ENCODE measurements around the gene SPECC1. TPM values are rescaled to one million over a fixed set of nuclear protein-coding genes. Genes with fewer than 3 reads are reported as not detected.

SPECC1 gene
- total and polyA plus RNA-seq, 9 of the 15 experiments (the other 6 are each of a cell fraction or from before 2014, with no cell fraction given) = 2.4 to 19.6 (median 14.7) TPM

DNA sequence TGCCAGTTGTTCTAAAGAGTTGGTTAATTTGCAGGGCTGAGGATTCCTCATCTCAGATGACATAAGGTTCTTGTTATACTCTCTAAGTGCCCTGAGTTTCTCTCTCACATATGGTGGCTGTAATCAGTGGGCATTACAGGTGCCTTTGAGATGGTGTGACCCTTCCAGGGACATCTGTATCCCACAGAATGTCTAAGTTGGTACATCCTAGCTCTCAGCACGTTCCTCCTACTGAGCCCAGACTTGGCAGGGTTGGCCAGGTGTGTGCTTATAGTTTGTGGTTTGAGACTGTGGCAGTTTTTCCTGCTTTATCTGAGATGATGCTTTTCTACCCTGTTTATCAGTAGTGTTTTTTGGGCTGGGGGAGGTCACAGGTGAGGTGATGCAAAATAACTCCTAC lies 36.3 kb downstream of the SPECC1 start (continued):
- TF ChIP-seq ZBTB7A (IDR thresholded peaks at IDR 0.05; ENCODE audit: borderline replicate concordance, control insufficient read depth, low read depth, low read length) = no peak
- no peak for TF ChIP-seq ADNP (tag; IDR thresholded peaks at IDR 0.05)
- TF ChIP-seq JUN (IDR thresholded peaks at IDR 0.05; ENCODE audit: borderline replicate concordance, low read depth, low read length) = no peak
- TF ChIP-seq JUN (CRISPR knock-in tag; IDR thresholded peaks at IDR 0.05; ENCODE audit: borderline replicate concordance) = no peak

GRCh38 chr17:20046629-20047028 lies 37.5 kb downstream of the SPECC1 start:
- intact Hi-C loops (cut with micrococcal nuclease) = no loop called here
- Histone ChIP-seq H3K9me1 (ENCODE audit: control insufficient read depth, insufficient read depth, low read length) (no peaks in the 10 kb centered on the region), H3K27ac (ENCODE audit: extremely low read depth, low read depth, low read length) (no peak overlapping the region), H3K9ac (ENCODE audit: insufficient read depth in 1 of 2, low read depth in 2 of 2, low read length in 2 of 2) (no peak overlapping the region), H2AFZ (ENCODE audit: low read depth, low read length) (no peak overlapping the region), H3K4me3 (no peak overlapping the region), H3K36me3 (ENCODE audit: control insufficient read depth, insufficient read depth, low read length) (no peaks in the 10 kb centered on the region; the same call in 2 of the 3 replicates), H3K79me2 (ENCODE audit: control insufficient read depth, insufficient read depth, low read length) (no peaks in the 10 kb centered on the region), H3K9me3 (replicated peaks; ENCODE audit: control insufficient read depth, insufficient read depth, low read depth, low read length) (no peaks in the 10 kb centered on the region), H3K27me3 (ENCODE audit: control insufficient read depth in 2 of 2, insufficient read depth in 2 of 2, low read length in 2 of 2) (no peaks in the 10 kb centered on the region), H3K4me2 (ENCODE audit: insufficient read depth, low read length) (no peak overlapping the region), H3K4me1 (replicated peaks in 1 of 2; ENCODE audit: control insufficient read depth in 2 of 2, insufficient read depth in 2 of 2, low read length in 2 of 2) (no peaks in the 10 kb centered on the region; a peak in 1 of 5 replicates), H4K20me1 (replicated peaks; ENCODE audit: control insufficient read depth, insufficient read depth, low read length) (peaks cover 4% of the 10 kb centered on the region; the same call in 1 of the 2 replicates)
- no peak for DNase-seq (ENCODE audit: extremely low read depth in 1 of 4, low spot score in 3 of 4)
- in situ Hi-C loops (cut with MboI) = no loop called here
- ChIA-PET CTCF (ENCODE audit: low intra/inter-chr PET ratio) (no interaction called here), POLR2A (no interaction called here)
- FAIRE-seq = no peak
- BruUV-seq (replicated peaks) = no TSS peak
- 78% methylated on average over 7 of the region's 8 CpGs for WGBS (ENCODE audit: insufficient coverage, low coverage, missing lambda C conversion rate)
- ATAC-seq = no peak
- TF ChIP-seq HDAC8 (tag; IDR thresholded peaks at IDR 0.05) (no peak), CSDE1 (IDR thresholded peaks at IDR 0.05) (no peak), ZNF778 (CRISPR knock-in tag; IDR thresholded peaks at IDR 0.05) (no peak), ARID3B (CRISPR knock-in tag; IDR thresholded peaks at IDR 0.05; ENCODE audit: borderline replicate concordance) (no peak)
- TF ChIP-seq, protein P1, sequence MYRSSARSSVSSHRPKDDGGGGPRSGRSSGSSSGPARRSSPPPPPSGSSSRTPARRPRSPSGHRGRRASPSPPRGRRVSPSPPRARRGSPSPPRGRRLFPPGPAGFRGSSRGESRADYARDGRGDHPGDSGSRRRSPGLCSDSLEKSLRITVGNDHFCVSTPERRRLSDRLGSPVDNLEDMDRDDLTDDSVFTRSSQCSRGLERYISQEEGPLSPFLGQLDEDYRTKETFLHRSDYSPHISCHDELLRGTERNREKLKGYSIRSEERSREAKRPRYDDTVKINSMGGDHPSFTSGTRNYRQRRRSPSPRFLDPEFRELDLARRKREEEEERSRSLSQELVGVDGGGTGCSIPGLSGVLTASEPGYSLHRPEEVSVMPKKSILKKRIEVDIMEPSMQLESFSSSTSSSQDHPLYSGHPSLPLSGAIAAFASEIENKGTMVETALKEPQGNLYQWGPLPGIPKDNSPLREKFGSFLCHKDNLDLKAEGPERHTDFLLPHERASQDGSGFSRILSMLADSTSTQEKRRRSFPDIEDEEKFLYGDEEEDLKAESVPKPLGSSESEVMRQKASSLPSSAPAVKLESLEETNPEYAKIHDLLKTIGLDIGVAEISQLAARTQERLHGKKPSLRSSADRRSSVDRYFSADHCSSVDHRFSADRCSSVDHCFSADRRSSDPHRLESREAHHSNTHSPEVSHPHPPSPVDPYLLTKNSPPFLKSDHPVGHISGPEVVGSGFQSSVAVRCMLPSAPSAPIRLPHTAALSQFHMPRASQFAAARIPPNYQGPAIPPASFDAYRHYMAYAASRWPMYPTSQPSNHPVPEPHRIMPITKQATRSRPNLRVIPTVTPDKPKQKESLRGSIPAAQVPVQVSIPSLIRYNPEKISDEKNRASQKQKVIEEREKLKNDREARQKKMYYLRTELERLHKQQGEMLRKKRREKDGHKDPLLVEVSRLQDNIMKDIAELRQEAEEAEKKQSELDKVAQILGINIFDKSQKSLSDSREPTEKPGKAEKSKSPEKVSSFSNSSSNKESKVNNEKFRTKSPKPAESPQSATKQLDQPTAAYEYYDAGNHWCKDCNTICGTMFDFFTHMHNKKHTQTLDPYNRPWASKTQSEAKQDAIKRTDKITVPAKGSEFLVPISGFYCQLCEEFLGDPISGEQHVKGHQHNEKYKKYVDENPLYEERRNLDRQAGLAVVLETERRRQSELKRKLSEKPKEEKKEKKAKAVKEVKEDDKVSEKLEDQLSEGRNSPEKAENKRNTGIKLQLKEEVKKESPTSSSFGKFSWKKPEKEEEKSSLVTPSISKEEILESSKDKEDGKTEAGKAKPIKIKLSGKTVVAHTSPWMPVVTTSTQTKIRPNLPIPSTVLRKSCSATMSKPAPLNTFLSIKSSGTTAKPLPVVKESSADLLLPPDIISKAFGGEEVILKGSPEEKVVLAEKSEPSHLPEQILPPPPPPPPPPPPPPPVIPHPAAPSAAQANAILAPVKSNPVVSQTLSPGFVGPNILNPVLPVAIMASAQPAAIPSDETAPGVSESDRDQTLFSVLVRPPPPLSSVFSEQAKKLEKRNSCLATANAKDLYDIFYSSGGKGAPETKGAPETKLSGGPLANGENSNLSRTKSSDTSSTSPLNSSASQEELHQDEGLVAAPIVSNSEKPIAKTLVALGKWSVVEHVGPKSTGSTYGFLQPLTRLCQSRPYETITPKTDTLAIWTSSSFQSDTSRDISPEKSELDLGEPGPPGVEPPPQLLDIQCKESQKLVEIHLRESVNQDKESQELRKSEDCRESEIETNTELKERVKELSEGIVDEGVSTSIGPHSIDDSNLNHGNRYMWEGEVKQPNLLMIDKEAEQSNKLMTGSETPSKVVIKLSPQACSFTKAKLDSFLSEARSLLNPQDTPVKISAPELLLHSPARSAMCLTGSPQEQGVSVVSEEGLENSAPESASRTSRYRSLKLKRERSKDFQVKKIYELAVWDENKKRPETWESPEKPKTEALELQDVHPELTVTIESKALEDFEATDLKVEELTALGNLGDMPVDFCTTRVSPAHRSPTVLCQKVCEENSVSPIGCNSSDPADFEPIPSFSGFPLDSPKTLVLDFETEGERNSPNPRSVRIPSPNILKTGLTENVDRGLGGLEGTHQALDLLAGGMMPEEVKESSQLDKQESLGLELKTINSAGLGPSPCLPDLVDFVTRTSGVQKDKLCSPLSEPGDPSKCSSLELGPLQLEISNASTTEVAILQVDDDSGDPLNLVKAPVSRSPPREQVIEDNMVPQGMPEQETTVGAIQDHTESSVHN (IDR thresholded peaks at IDR 0.05; ENCODE audit: borderline replicate concordance in 1 of 2, low read depth in 1 of 2) = no peak
- TF ChIP-seq, protein P2, sequence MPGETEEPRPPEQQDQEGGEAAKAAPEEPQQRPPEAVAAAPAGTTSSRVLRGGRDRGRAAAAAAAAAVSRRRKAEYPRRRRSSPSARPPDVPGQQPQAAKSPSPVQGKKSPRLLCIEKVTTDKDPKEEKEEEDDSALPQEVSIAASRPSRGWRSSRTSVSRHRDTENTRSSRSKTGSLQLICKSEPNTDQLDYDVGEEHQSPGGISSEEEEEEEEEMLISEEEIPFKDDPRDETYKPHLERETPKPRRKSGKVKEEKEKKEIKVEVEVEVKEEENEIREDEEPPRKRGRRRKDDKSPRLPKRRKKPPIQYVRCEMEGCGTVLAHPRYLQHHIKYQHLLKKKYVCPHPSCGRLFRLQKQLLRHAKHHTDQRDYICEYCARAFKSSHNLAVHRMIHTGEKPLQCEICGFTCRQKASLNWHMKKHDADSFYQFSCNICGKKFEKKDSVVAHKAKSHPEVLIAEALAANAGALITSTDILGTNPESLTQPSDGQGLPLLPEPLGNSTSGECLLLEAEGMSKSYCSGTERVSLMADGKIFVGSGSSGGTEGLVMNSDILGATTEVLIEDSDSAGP (CRISPR knock-in tag; IDR thresholded peaks at IDR 0.05) = no peak
